SKM-1 (cell line): Measurements from ENCODE around the gene TSEN15.

ENCODE experiments used
- DNase-seq: peaks from one replicate; lab custom pipeline; 2025; ENCODE audit not compliant: unreplicated experiment; lab: John Stamatoyannopoulos, UW

TSEN15 gene

DNA sequence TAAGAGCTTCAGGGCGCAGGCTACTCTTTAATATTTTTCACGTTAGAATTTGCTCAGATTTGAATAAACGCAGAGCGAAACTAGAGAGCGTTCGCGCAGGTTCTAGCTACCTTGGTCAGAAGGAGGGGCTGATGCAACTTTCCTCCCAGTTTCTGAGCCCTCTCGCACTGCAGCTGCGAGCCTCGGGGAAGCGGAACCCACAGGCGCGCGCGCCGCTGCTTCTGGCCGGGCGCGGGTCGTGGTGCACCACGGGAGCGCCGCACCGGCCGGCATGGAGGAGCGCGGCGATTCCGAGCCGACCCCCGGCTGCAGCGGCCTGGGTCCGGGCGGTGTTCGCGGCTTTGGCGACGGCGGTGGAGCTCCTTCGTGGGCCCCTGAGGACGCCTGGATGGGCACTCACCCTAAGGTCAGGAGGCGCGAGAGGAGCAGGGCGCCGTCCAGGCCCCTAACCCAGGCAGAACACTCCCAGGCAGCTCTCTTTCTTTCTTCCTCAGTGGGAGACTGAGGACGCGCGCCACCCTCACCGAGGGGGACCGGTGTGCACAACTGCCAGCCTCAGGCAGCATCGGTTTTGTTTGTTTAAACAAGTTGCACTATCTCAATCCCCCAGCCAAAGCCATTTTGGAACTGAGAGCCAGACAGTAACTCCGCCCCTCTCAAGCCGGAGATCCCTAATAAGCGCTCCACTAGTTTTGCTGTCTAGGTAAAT lies at the start of gene TSEN15:
Gene TSEN15, plus strand, starts transcription at position 246 of the 709 bp plus-strand sequence. Its CDS starts 26 bp downstream, at position 272.
- DNase-seq: peak; percentile 80

GRCh38 chr1:184002071-184002470 lies 49.5 kb upstream of the TSEN15 start:
- DNase-seq: no peak

- no peak for DNase-seq
Observed at GRCh38 chr1:184004935-184005334, 46.6 kb upstream of the TSEN15 start.

- DNase-seq: no peak
Observed at GRCh38 chr1:184005506-184005905, 46.0 kb upstream of the TSEN15 start.

GRCh38 chr1:184010788-184011187 lies 40.7 kb upstream of the TSEN15 start:
- no peak for DNase-seq

DNA sequence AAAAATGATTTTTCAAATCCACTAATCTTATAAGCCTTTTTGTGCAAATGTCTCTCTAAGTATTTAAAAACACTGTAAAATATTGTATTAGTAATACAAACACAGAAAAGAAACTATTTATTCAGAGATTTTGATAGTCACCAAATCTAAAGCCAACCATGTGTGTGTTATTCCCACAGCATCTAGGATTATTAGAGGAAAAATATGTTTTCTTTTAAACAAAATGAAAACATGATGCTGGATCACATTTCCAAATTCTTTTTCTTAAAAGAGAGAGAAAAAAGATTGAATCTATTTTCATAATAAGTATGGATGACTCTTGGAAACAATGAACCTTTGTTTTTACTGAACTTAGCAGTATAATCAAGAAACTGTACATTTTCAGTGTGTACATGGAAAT lies 39.3 kb upstream of the TSEN15 start:
- no peak for DNase-seq

DNA sequence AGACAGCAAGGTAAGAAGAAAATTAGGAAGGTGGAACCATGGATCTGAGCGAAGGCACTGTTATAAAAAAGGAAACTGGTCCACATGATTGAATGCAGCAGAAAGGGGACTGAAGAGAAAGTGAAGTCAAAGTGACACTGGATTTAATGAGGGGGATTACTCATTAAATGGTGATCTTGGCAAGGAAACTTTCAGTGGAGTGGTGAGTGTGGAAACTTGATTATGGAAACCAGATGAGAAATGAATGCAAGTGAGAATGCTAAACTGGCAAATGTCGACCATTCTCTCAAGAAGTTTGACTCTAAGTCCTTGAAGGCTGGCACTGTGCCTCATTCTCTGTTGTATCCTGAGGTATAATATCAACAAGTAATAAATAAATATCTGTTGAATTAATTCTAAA lies 37.3 kb upstream of the TSEN15 start:
- DNase-seq: no peak

GRCh38 chr1:184016169-184016568 lies 35.4 kb upstream of the TSEN15 start:
- DNase-seq: no peak

- peak; percentile 68 for DNase-seq
Observed at GRCh38 chr1:184017306-184017705, 34.2 kb upstream of the TSEN15 start.

DNA sequence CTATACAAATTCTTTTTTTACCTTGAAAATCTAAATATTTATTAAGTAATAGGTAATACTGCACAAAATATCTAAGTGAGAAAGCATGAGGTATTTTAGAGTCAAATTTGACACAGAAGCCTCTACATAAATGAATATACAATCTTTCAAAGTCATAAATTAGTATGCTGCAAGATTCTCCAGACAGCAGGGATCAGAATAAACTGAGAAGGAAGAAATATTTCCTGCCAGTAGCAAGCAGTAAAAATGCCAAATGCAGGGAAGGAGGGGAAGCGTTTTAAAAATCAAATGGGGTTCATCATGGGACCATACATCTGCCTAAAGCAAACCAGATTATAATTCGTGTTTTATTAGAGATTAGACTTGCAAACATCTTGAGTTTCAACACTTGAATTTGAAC lies 32.9 kb upstream of the TSEN15 start:
- no peak for DNase-seq

- no peak for DNase-seq
Observed at GRCh38 chr1:184019069-184019468, 32.5 kb upstream of the TSEN15 start.

- no peak for DNase-seq
Observed at GRCh38 chr1:184019506-184019905, 32.0 kb upstream of the TSEN15 start.

GRCh38 chr1:184020328-184020727 lies 31.2 kb upstream of the TSEN15 start:
- no peak for DNase-seq

- no peak for DNase-seq
Observed at GRCh38 chr1:184020855-184021254, 30.7 kb upstream of the TSEN15 start.

DNA sequence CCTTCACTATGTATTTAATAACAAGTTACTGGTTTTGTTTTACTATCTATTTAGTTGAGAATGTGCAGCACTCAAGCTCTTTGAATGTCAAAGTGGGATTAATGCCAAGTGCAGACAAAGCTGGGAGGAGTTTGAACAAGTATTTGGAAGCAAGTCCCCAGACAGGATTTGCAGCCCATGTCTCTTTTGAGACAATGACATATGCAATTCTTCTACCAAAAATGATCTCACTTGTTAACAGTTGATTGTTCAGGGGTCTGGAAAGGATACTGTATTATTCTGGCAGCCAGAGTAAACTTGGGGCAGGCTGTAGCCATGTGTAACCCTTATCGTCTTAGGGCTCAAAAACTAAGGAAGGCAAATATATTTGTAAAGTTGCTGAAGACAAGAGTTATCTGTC lies 29.8 kb upstream of the TSEN15 start:
- no peak for DNase-seq

DNA sequence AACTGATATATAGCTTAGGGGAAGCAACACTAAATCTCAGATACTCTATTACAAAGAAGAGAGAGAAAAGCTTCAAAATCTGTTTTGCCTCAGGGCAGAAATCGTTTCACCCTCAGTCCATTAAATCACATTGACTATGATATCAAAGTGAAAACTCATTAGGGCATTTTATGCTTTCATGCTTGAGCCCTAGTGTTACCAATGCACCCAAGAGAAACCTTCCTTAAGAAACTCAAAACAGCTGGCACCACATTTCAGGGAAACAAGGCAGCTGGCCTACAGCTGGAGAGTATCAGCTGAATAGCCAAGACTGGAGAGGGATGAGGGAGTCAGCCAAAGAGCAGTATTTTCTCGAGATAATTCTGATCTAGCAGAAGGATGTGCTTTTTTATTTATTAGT lies 28.9 kb upstream of the TSEN15 start:
- DNase-seq: no peak

DNA sequence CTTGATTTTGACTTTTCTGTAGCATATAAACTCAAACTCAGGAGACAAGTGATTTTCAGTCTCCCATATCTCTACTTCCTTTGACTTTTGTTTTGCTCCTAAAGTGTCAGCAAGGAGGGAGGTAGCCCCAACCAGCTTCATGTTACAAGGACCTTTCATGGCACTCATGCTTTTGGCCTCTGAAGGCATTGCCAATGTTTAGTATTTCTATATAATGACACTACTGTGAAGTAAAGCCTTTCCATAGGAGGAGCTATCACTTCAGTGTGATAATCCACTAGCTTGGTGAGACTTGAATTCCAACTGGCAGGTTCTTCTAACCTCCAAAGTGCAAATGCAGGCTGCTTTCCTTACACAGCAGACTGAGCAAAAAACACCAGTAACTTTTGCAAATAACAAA lies 28.4 kb upstream of the TSEN15 start:
- DNase-seq: no peak

DNA sequence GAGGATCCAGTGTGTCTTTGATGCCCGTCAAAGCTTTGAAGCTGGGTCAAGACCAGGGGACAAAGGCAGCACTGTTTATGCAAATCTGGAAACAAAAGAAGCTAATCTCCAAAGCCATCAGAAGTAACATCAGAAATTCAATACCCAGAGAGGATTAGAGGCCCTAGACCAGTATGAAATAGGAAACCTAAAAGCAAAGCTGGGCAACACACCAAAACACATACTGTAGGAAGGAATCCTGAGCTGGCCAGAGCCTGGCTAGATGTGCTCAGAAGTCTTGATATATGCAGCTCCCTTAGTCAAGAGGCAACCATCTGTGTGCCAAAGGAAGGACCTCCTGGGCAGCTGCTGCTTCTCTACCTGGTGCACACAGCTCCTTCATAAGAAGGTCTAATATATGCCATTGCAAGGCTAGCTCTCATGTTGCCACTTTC lies 26.3 kb upstream of the TSEN15 start:
- DNase-seq: no peak

- DNase-seq: no peak
Observed at GRCh38 chr1:184027826-184028695, 23.5 kb upstream of the TSEN15 start.

DNA sequence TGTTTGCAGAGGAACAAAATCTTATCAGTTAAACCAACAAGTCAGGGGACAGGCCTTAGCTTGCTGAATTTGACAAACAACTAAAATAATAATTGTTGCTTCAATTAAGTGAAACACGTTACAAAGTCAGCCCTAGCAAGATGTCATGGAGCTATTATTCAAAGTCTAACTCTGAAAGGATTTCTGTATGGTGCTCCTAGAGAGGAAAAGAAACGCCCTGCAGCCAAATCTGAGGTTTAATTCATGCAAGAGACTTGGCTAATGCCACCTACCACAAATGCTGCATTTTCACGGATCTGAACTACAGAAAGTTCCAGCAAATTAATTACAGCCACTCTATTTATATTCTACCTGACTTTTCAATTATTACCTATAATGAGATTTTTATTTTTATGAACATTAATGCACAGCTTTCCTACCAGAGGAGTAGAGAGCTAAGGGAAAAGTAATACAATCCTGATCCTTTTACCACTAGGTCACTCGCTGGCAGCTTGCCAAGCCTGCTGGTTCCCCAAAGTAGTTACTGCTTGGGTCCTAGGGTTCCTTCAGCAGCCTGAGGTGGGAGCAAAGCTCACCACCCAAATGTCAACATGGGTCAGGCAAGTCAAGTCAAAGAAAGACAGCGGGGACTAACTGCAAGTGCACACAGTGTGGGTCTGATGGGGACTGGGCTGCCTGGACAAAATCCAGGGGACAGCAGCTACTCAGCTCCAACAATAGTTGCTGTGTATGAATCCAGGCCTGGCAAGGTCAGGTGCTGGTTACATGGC lies 22.5 kb upstream of the TSEN15 start:
- no peak for DNase-seq

GRCh38 chr1:184030433-184031091 lies 21.0 kb upstream of the TSEN15 start:
- no peak for DNase-seq
